H1 (cell line): ENCODE measurements around the gene METRN.

ENCODE experiments used
- CHD1 ChIP-seq: IDR thresholded peaks from 2 replicates; pipeline ENCODE4 v1.6.1; 2012; ENCODE audit warnings: low read depth, low read length, improper control_type of control experiment
- CTCF ChIP-seq, 3 experiments: IDR thresholded peaks; 1 replicate in 2 of 3; 2 replicates in 1 of 3; pipeline versions ENCODE4 v1.5.1 to v1.6.1; 2011; ENCODE audit warnings: low read length in 3 of 3, mild to moderate bottlenecking in 3 of 3, inconsistent platforms in 2 of 3, low read depth in 1 of 3, moderate library complexity in 1 of 3; ENCODE audit not compliant: insufficient read depth in 1 of 3; ENCODE audit errors: control extremely low read depth in 1 of 3
- GABPA ChIP-seq: IDR thresholded peaks from 2 replicates; pipeline ENCODE4 v1.6.1; 2011; ENCODE audit warnings: mild to moderate bottlenecking, low read length, moderate library complexity, borderline replicate concordance; ENCODE audit not compliant: insufficient read depth
- JUND ChIP-seq: IDR thresholded peaks from 2 replicates; pipeline ENCODE4 v1.6.1; 2011; ENCODE audit warnings: mild to moderate bottlenecking, improper control_type of control experiment, low read length
- MAX ChIP-seq: IDR thresholded peaks from 2 replicates; pipeline ENCODE4 v1.6.1; 2012; ENCODE audit warnings: inconsistent platforms
- POU5F1 ChIP-seq: IDR thresholded peaks from 2 replicates; pipeline ENCODE4 v1.6.1; 2011; ENCODE audit warnings: low read depth, mild to moderate bottlenecking, low read length, moderate library complexity
- RAD21 ChIP-seq, 2 experiments: IDR thresholded peaks in 1 of 2; conservative IDR thresholded peaks in 1 of 2; 2 replicates each; pipeline ENCODE4 v1.6.1; 2011; ENCODE audit warnings: low read depth in 2 of 2, low read length in 2 of 2, improper control_type of control experiment in 1 of 2, inconsistent platforms in 1 of 2, mild to moderate bottlenecking in 1 of 2, moderate library complexity in 1 of 2
- SIRT6 ChIP-seq: IDR thresholded peaks from one replicate; pipeline ENCODE4 v1.7.1; 2012; ENCODE audit warnings: low read length, inconsistent platforms

GRCh38 chr16:767743-768235 is 52.9 kb downstream of the METRN start:
- TF ChIP-seq RAD21 (IDR thresholded peaks at IDR 0.05 in 1 of 2, conservative IDR thresholded peaks at IDR 0.05 in 1 of 2; ENCODE audit: low read depth in 2 of 2, low read length in 2 of 2) = no peak
- no peak for TF ChIP-seq SIRT6
- no peak for TF ChIP-seq MAX
- no peak for TF ChIP-seq CHD1
- TF ChIP-seq CTCF (IDR thresholded peaks at IDR 0.05; ENCODE audit: control extremely low read depth in 1 of 3, insufficient read depth in 1 of 3, low read depth in 1 of 3, low read length in 3 of 3) = no peak
- no peak for TF ChIP-seq GABPA
- no peak for TF ChIP-seq JUND
- TF ChIP-seq POU5F1 = no peak
